NAMALWA (cell line): ENCODE results near the gene ZNF879.

ENCODE experiments used
- DNase-seq: peaks from one replicate; pipeline ENCODE4 v3.0.0-alpha.2; 2015; ENCODE audit warnings: low spot score

ZNF879 gene

GRCh38 chr5:179023528-179024189 is at the start of gene ZNF879:
Gene ZNF879, plus strand, starts transcription at chr5:179023804. Its CDS starts 1,201 bp downstream, at chr5:179025005.
- peak; percentile 88 for DNase-seq

GRCh38 chr5:178981381-178981780 is 42.2 kb upstream of the ZNF879 start:
- DNase-seq: no peak

DNA sequence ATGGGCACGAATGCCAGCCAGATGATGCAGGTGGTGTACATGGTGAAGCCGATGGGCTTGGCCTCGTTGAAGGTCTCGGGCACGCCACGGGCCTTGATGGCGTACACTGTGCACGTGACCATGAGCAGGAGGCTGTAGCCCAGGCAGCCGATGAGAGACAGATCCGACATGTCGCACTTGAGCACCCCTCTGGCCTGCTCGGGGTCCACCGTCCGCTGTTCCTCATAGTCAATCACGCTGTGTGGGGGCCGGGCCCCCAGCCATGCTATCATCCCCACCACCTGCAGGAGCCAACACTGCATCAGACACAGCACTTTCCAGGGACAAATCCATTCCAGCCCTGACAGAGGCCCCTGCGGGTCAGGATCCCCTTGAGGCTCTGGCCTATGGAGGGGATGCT is 40.7 kb upstream of the ZNF879 start:
- no peak for DNase-seq

GRCh38 chr5:178983728-178984127 is 39.9 kb upstream of the ZNF879 start:
- DNase-seq: no peak

DNA sequence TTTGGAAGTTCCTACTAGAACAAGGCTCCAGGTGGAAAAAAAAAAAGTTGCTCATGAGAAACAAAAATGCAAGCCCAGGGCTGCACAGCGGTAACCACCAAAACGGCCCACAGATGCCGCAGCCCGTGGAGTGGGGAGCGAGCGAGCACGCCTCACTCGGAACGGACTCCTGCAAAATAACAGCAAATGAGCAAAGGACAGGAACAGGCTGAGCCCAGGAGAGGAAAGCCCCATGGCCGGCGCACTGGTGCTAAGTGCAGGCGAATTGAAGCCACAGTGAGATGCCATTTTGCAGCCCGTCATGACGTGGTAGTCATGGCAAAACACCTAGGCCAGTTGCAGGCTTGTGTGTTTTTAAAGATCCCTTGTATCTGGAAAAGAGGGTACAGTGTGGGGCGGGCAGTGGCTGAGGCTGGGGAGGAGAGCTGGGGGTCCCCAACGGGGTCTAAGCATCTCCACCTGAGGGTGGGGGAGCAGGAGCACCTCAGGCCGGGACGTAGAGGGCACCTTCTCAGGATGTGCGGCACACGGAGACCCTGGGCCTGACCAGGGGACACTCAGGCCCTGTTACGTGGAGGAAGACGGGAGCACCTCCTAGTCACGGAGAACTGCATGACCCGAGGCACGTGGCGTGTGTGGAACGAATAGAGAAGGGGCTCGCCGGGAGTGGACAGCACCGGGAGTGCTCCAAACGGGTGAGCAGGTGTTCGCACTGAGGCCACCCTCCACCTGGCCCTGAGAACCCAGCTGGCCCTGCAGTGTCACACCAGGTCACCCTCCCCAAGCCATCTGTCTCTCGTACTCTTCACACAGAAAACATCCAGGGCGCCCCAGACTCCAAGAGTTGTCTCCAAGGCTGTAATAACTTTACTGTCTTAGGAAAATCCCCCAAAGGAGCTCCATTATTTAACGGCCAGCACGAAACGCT is 39.2 kb upstream of the ZNF879 start:
- no peak for DNase-seq

DNA sequence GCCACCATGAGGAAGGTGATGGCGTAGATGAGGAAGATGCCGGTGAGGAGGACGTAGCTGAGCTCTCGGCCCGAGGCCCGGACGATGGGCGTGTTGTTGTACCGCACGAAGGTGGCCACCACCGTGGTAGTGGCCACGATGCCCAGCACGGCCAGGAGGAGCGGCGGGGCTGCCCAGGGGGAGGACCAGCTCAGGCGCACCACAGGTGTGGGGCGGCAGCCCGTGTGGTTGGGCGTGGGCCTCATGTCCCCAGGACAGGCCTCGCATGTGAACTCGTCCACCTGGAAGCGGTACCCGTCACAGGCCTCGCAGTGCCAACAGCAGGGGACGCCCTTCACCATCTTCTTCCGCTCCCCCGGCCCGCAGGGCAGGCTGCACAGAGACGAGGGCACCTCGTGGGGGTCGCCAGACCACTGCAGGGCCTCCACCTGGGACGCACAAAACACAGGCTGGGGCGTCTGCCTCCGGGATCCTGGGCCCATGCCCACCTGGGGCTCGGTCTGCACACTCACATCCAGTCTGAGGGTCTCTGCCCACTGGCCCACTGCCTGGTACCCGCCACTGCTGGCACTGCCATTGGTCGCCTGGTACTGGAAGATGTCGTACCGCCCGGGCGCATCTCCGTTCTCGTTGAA is 37.2 kb upstream of the ZNF879 start:
- DNase-seq: no peak

GRCh38 chr5:178988436-178989220 is 35.0 kb upstream of the ZNF879 start:
- no peak for DNase-seq

GRCh38 chr5:178989311-178989710 is 34.3 kb upstream of the ZNF879 start:
- DNase-seq: no peak

DNA sequence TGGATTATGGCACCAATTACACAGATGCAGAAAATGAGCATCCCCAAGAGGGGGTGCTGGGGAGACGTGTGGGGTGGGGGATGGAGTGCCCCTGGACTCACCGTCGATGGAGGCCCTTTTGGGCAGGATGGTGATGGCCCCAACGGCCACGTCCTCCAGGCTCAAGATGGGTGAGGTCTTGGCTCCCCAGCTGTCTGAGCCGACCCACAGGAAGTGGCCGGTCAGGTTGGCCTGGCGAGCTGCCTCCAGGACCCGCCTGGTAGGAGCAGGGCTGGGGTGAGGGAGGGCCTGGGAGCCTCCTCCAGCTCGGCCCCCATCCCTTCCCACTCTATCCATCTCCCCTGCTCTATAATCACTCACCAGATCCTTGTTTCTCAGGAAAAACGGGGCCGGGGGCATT is 33.1 kb upstream of the ZNF879 start:
- no peak for DNase-seq

DNA sequence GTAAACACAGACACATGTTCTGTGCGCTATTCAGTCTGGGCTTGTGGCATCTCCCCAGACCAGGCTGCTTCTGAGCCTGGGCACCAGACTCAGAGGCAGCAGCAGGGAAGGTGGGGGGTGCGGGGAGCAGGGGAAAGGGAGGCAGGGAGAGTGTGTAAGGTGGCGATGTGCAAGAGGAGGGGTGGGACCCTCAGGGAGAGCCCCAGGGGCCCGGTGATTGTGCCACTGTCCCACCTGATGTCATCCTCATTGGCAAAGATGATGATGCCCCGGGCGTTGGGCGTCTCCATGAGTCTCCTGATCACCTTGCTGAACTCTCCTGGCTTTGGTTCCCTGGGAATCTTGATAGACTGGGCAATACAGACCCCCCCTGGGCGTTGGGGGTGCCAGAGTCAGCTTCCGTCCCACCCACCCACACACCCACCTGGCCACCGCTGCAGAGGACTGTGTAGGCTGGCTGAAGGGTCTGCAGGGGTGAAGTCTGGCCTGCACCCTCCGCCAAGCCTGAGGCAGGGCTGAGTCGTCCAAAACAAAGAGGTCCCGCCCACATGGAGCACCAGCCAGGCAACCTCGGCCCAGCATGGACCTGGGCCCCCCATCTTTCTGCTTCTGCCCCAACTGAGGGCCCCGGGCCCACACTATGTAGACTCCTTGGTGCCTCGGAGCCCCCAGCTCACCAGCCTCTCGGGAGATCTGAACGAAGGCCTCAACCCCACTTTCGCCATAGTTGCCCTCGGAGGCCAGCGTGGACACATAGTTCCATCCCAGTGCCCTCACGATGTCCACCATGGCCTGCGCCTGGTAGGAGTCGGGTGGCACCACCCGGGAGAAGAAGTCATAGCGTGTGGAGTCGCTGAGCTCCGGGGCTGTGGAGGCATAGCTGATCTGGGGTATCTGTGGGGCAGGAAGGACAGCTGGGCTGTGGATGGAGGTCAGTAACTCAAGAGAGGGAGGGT is 32.1 kb upstream of the ZNF879 start:
- no peak for DNase-seq

- DNase-seq: no peak
Observed at GRCh38 chr5:178992291-178992895, 31.2 kb upstream of the ZNF879 start.

- DNase-seq: no peak
Observed at GRCh38 chr5:178993236-178993765, 30.3 kb upstream of the ZNF879 start.

DNA sequence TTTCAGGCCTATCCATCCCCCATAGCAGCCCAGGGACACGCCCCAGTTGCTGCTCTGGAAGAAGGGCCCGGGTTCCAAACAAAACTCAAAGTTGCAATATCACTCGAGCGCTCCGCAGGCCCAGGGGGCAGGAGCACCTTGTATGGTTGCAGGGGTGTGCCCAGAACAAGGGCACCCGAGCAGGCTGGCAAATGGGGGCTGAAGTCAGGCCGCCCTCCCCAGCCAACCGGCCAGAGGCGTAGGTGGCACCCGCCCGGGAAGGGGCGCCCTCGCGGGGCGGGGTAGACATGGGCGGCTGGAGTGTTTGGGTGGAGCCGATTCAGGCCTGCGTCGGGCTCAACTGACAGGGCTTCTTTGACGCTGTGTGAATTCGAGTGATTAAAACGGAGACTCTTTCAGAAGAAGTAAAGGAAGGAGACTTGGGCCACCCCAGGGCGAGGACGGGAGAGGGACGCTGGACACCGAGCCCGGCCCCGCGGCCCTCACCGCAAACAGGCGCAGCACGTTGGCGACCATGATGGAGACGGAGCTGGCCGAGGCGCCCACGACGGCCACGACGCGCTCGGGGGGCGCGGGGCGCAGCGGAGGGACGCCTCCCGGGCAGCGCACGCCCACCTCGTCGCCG is 29.5 kb upstream of the ZNF879 start:
- no peak for DNase-seq

DNA sequence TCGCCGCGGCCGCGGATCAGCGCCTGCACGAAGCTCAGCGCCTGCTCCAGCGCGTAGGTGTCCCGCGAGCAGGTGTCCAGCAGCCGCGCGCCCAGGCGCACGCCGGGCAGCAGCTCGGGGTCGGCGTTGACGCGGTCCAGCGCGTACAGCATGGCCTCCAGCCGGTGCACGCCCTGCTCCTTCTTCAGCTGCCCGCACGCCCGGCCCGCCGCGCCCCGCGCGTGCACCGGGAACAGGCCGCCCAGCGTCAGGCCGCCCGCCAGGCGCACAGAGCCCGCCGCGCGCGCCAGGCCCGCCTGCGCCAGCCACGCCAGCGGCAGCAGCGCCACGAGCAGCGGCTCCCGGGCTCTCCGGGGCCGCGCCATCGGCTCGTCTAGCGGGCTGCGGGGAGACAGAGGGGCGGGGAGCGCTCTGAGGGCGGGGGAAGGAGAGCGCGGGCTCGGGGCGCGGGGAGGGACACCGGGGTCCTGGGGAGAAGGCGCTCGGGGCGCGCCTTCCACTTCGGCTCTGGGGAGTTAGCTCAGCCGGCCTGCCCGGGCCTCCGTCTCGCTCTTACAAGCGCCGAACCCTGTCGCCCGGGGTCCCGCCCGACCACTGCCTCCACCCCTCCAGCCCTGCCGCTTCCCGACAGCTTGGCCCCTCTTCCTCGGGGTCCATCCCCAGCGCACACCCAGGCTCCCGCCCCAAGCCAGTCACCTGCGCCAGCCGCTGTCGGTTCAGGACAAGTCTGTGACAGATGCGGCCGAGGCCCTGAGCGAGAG is 28.8 kb upstream of the ZNF879 start, which contains the start of gene GRM6:
Gene GRM6, minus strand, starts transcription at position 741 of the 761 bp plus-strand sequence. Its CDS starts 376 bp downstream, at position 365.
- no peak for DNase-seq

GRCh38 chr5:178995341-178995690 is 28.3 kb upstream of the ZNF879 start:
- DNase-seq: no peak

DNA sequence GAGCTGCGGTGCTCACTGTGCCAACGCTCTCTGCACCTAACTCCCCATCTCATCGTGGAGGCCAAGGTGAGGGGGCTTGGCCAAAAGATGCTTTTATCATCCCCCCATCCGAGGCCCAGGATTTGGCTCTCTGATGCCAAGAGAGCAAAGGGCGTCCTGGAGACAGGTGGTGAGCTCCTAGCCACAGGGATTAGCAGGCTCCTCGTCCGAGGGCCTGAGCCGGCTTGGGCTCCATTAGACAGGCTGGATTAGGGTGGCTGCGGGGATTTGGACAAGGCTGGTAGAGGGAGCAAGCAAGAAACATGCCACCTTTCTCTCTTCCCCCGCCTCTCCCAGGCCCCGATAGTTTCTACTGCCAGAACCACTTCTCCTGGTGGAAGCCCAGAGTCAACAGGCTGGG is 27.4 kb upstream of the ZNF879 start:
- no peak for DNase-seq

- no peak for DNase-seq
Observed at GRCh38 chr5:178997191-178997590, 26.4 kb upstream of the ZNF879 start.

GRCh38 chr5:178998441-178998840 is 25.2 kb upstream of the ZNF879 start:
- DNase-seq: no peak

- DNase-seq: no peak
Observed at GRCh38 chr5:179006564-179006963, 17.0 kb upstream of the ZNF879 start.
